ENCODE data around the gene VEGFB.

The VEGFB gene

DNA sequence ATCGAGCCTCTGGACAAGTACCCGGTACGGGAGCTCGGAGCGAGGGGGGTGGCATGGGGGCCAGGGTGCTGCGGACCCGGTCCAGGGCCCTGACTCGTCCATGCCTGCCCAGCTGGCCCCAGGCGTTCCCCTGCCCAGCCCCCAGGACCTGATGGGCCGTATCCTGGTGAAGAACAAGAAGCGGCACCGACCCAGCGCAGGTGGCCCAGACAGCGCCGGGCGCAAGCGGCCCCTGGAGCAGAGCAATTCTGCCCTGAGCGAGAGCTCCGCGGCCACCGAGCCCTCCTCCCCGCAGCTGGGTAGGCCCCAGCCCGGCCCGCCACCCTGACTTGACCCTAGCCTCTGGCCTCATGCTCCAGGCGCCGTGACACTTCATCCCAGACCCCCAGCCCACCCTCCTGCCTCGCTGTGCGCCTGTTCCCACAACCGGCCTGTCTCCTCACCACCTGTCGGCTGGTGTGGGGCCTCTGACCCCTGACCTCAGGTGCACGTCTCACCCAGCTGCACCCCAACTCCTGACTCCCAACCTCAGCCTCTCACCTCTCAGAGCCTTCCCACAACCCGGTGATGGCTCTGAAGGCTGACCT is 24.7 kb downstream of the VEGFB start:
- Histone ChIP-seq H3K9me3 (ENCODE audit: control insufficient read depth in 5 of 5, low read length in 5 of 5) (no peaks in the 10 kb centered on the region), H3K27me3 (ENCODE audit: control insufficient read depth in 5 of 5, insufficient read depth in 4 of 5, low read length in 5 of 5) (no peaks in the 10 kb centered on the region), H3K4me3 (ENCODE audit: low read depth in 1 of 5, low read length in 5 of 5) (no peak overlapping the region), H3K36me3 (ENCODE audit: control insufficient read depth in 5 of 5, insufficient read depth in 5 of 5, low read length in 5 of 5) (peaks cover 0 to 92% (median 80%) of the 10 kb centered on the region in 5 donors), H3K27ac (ENCODE audit: low read depth, low read length) (no peak overlapping the region), H3K9ac (ENCODE audit: low read length in 5 of 5) (no peak overlapping the region), H3K4me1 (ENCODE audit: control insufficient read depth in 5 of 5, insufficient read depth in 5 of 5, low read length in 5 of 5) (peaks cover 0 to 2% (median 0%) of the 10 kb centered on the region in 5 donors)

DNA sequence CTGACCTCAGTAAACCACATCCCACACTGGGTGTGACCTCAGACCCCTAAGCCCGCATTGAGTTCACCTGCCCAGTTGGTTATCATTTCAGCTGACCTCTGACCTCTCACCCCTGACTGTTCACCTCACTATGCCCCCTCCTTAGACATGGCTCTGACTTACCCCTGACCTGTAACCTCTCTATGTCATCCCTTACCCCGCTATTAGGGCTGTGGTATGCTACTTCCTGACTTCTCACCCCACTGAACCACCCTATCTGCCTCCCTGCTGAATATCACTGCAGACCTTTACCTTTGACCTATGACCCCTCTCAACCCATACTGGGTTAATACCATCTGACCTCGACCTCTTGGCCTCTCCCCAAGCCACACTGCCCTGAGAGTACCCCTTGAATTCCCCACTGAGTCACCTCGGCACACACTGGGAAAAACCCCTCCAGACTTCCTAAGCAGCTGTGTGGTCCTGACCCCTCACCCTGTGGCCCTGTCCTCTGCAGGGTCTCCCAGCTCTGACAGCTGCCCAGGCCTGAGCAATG is 25.2 kb downstream of the VEGFB start:
- H3K27ac ChIP-seq (ENCODE audit: low read depth, low read length) = no peak overlapping the region
- H3K4me1 ChIP-seq (ENCODE audit: control insufficient read depth in 5 of 5, insufficient read depth in 5 of 5, low read length in 5 of 5) = no peaks in the 10 kb centered on the region
- no peak overlapping the region for H3K9ac ChIP-seq (ENCODE audit: low read length in 5 of 5)
- no peaks in the 10 kb centered on the region for H3K9me3 ChIP-seq (ENCODE audit: control insufficient read depth in 5 of 5, low read length in 5 of 5)
- no peak overlapping the region for H3K4me3 ChIP-seq (ENCODE audit: low read depth in 1 of 5, low read length in 5 of 5)
- H3K27me3 ChIP-seq (ENCODE audit: control insufficient read depth in 5 of 5, insufficient read depth in 4 of 5, low read length in 5 of 5) = no peaks in the 10 kb centered on the region
- peaks cover 0 to 92% (median 83%) of the 10 kb centered on the region in 5 donors for H3K36me3 ChIP-seq (ENCODE audit: control insufficient read depth in 5 of 5, insufficient read depth in 5 of 5, low read length in 5 of 5)

DNA sequence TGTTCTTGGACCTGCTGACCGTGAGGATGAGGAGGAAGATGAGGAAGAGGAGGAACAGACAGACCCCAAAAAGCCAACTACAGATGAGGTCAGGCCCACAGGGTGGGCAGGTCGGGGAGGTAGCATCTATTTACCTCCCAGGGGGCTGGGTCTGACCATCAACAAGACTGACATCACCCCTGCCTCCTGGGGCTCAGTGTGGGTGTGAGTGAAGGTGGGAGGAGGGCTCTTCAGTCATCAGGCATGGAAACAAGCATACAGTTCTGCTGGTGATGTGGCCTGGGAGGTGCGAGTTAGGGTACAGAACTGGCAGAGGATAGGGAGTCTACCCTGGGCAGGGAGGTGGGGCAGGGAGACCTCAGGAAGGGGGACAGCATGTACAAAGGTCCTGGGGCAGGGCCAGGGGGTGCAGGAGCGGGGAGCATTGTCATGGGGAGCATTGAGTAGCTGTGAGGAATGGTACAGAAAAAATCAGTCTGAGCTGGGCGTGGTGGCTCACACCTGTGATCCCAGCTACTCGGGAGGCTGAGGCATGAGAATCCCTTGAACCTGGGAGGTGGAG is 25.8 kb downstream of the VEGFB start:
- H3K36me3 ChIP-seq (ENCODE audit: control insufficient read depth in 5 of 5, insufficient read depth in 5 of 5, low read length in 5 of 5) = peaks cover 0 to 90% (median 79%) of the 10 kb centered on the region in 5 donors
- no peak overlapping the region for H3K9ac ChIP-seq (ENCODE audit: low read length in 5 of 5)
- H3K4me3 ChIP-seq (ENCODE audit: low read depth in 1 of 5, low read length in 5 of 5) = no peak overlapping the region
- H3K9me3 ChIP-seq (ENCODE audit: control insufficient read depth in 5 of 5, low read length in 5 of 5) = no peaks in the 10 kb centered on the region
- no peak overlapping the region for H3K27ac ChIP-seq (ENCODE audit: low read depth, low read length)
- H3K27me3 ChIP-seq (ENCODE audit: control insufficient read depth in 5 of 5, insufficient read depth in 4 of 5, low read length in 5 of 5) = no peaks in the 10 kb centered on the region
- H3K4me1 ChIP-seq (ENCODE audit: control insufficient read depth in 5 of 5, insufficient read depth in 5 of 5, low read length in 5 of 5) = no peaks in the 10 kb centered on the region

DNA sequence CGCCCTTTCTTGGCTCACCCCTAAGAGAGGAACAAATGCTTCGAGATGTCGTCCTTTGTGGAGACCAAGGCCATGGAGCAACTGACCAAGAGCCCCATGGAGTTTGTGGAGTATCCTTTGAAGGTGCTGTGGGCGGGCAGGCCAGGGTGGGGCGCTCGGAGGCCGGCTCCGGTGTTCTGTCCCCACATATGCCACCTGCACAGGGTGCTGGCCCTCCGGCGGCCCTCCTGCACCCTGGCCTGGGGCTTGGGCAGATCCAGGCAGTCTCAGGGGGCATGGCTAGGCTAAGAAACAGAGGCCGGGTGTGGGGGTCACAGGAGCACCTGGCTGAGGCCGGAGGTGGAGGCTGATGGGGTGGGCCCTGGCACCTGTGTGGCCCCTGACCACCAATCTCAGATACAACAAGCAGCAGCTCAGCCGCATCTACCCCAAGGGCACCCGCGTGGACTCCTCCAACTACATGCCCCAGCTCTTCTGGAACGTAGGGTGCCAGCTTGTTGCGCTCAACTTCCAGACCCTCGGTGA is 27.2 kb downstream of the VEGFB start:
- Histone ChIP-seq H3K9me3 (ENCODE audit: control insufficient read depth in 5 of 5, low read length in 5 of 5) (no peaks in the 10 kb centered on the region), H3K9ac (ENCODE audit: low read length in 5 of 5) (no peak overlapping the region), H3K36me3 (ENCODE audit: control insufficient read depth in 5 of 5, insufficient read depth in 5 of 5, low read length in 5 of 5) (peaks cover 0 to 91% (median 80%) of the 10 kb centered on the region in 5 donors), H3K27ac (ENCODE audit: low read depth, low read length) (no peak overlapping the region), H3K27me3 (ENCODE audit: control insufficient read depth in 5 of 5, insufficient read depth in 4 of 5, low read length in 5 of 5) (no peaks in the 10 kb centered on the region), H3K4me1 (ENCODE audit: control insufficient read depth in 5 of 5, insufficient read depth in 5 of 5, low read length in 5 of 5) (peaks cover 0 to 2% (median 0%) of the 10 kb centered on the region in 5 donors), H3K4me3 (ENCODE audit: low read depth in 1 of 5, low read length in 5 of 5) (no peak overlapping the region)

DNA sequence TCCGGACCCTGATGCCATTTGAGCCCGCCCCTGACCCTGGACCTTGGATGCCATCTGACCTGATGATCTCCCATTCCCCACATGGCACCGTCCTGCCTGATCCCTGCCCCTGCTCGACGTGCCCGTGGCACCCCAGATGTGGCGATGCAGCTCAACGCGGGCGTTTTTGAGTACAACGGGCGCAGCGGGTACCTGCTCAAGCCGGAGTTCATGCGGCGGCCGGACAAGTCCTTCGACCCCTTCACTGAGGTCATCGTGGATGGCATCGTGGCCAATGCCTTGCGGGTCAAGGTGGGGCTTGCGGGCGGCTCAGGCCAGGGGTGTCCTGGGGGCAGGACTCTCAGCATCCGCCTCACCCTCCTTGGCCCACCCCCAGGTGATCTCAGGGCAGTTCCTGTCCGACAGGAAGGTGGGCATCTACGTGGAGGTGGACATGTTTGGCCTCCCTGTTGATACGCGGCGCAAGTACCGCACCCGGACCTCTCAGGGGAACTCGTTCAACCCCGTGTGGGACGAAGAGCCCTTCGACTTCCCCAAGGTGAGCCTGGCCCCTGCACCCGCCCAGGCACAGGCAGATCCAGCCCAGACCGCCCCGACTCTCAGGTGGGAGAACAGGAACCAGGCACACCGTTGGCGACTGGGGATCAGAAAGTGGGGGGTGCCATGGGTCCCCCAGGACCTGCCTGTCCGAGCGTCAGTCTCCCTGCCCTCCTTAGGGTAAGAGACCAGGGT is 28.1 kb downstream of the VEGFB start:
- H3K36me3 ChIP-seq (ENCODE audit: control insufficient read depth in 5 of 5, insufficient read depth in 5 of 5, low read length in 5 of 5) = peaks cover 0 to 85% (median 78%) of the 10 kb centered on the region in 5 donors
- no peaks in the 10 kb centered on the region for H3K27me3 ChIP-seq (ENCODE audit: control insufficient read depth in 5 of 5, insufficient read depth in 4 of 5, low read length in 5 of 5)
- no peak overlapping the region for H3K27ac ChIP-seq (ENCODE audit: low read depth, low read length)
- no peak overlapping the region for H3K9ac ChIP-seq (ENCODE audit: low read length in 5 of 5)
- no peak overlapping the region for H3K4me3 ChIP-seq (ENCODE audit: low read depth in 1 of 5, low read length in 5 of 5)
- no peaks in the 10 kb centered on the region for H3K9me3 ChIP-seq (ENCODE audit: control insufficient read depth in 5 of 5, low read length in 5 of 5)
- peaks cover 0 to 8% (median 5%) of the 10 kb centered on the region in 5 donors for H3K4me1 ChIP-seq (ENCODE audit: control insufficient read depth in 5 of 5, insufficient read depth in 5 of 5, low read length in 5 of 5)

DNA sequence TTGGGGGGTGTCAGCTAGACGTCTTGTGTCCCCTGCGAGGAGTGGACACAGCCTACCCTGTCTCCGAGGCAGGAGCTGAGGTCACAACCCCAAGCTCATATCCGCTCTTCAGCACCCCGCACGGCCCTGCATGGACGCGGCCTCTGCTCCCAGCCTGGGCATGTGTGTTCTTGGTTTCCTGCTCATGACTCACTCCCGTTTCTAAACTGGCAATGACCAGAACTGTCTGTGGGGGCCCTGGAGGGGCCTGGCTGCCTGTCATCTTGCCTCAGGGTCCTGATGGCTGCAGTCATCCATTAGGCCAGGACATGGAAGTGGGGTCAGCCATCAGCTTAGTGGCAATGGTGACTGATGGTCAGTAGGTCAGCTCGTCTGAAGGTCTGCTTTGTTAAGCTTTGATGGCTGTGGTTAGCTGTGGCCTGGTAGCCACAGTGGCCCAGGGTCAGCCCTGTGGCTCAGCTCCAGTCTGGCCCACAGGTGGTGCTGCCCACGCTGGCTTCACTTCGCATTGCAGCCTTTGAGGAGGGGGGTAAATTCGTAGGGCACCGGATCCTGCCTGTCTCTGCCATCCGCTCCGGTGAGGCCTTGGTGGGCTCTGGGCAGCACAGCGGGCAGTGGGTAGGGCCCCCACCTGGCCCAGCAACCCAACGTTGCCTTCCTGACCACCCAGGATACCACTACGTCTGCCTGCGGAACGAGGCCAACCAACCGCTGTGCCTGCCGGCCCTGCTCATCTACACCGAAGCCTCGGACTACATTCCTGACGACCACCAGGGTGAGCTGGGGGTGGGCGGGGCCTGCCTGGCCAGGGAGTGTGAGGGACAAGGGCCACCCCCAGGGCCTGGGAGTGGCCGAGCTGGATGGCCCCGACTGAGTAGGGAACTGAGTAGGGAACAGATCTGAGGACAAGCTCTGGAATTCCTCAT is 28.9 kb downstream of the VEGFB start:
- Histone ChIP-seq H3K9me3 (ENCODE audit: control insufficient read depth in 5 of 5, low read length in 5 of 5) (no peaks in the 10 kb centered on the region), H3K27me3 (ENCODE audit: control insufficient read depth in 5 of 5, insufficient read depth in 4 of 5, low read length in 5 of 5) (no peaks in the 10 kb centered on the region), H3K9ac (ENCODE audit: low read length in 5 of 5) (no peak overlapping the region), H3K36me3 (ENCODE audit: control insufficient read depth in 5 of 5, insufficient read depth in 5 of 5, low read length in 5 of 5) (peaks cover 0 to 78% (median 73%) of the 10 kb centered on the region in 5 donors), H3K27ac (ENCODE audit: low read depth, low read length) (no peak overlapping the region), H3K4me1 (ENCODE audit: control insufficient read depth in 5 of 5, insufficient read depth in 5 of 5, low read length in 5 of 5) (peaks cover 3 to 17% (median 13%) of the 10 kb centered on the region in 5 donors), H3K4me3 (ENCODE audit: low read depth in 1 of 5, low read length in 5 of 5) (no peak overlapping the region)

DNA sequence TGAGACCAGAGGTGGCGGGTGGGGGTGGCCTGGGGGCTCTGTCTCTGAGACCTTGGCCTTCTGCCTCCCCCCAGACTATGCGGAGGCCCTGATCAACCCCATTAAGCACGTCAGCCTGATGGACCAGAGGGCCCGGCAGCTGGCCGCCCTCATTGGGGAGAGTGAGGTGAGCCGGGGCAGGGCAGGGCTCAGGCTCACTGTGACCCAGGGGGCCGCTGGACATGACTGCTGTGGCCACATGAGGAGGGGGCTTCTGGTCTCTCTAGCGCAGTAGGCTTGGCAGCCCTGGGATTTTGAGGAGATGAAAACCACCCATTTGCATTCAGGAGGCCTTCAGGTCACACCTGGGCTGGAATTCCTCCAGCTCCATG is 29.5 kb downstream of the VEGFB start:
- no peaks in the 10 kb centered on the region for H3K27me3 ChIP-seq (ENCODE audit: control insufficient read depth in 5 of 5, insufficient read depth in 4 of 5, low read length in 5 of 5)
- peaks cover 0 to 72% (median 67%) of the 10 kb centered on the region in 5 donors for H3K36me3 ChIP-seq (ENCODE audit: control insufficient read depth in 5 of 5, insufficient read depth in 5 of 5, low read length in 5 of 5)
- peaks cover 9 to 23% (median 20%) of the 10 kb centered on the region in 5 donors for H3K4me1 ChIP-seq (ENCODE audit: control insufficient read depth in 5 of 5, insufficient read depth in 5 of 5, low read length in 5 of 5)
- H3K9me3 ChIP-seq (ENCODE audit: control insufficient read depth in 5 of 5, low read length in 5 of 5) = no peaks in the 10 kb centered on the region
- H3K27ac ChIP-seq (ENCODE audit: low read depth, low read length) = no peak overlapping the region
- no peak overlapping the region for H3K4me3 ChIP-seq (ENCODE audit: low read depth in 1 of 5, low read length in 5 of 5)
- H3K9ac ChIP-seq (ENCODE audit: low read length in 5 of 5) = no peak overlapping the region

DNA sequence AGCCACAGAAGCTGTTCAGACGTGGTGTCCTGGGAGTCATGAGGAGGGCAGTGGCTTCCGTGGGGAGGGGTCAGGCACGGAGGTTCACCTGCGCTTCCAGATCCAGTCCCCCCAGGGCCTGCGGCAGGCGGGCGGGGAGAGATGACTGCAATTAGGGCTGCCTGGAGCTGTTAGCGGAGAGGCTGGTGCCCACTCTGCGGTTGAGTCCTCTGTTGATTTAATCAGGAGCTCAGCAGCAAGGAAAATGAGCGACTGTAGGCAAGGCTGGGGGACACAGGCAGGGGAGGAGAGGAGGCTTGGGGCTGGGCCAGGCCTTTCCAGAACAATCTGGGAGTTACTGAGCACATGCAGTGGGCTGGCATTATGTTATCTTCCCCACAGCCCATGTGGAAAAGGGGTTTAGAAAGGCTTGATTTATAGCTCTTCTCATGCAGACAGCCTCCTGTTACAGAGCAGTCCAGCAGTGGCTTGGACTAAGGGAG is 30.0 kb downstream of the VEGFB start:
- Histone ChIP-seq H3K36me3 (ENCODE audit: control insufficient read depth in 5 of 5, insufficient read depth in 5 of 5, low read length in 5 of 5) (peaks cover 0 to 67% (median 62%) of the 10 kb centered on the region in 5 donors), H3K4me1 (ENCODE audit: control insufficient read depth in 5 of 5, insufficient read depth in 5 of 5, low read length in 5 of 5) (peaks cover 10 to 28% (median 23%) of the 10 kb centered on the region in 5 donors), H3K9ac (ENCODE audit: low read length in 5 of 5) (no peak overlapping the region), H3K9me3 (ENCODE audit: control insufficient read depth in 5 of 5, low read length in 5 of 5) (no peaks in the 10 kb centered on the region), H3K27me3 (ENCODE audit: control insufficient read depth in 5 of 5, insufficient read depth in 4 of 5, low read length in 5 of 5) (no peaks in the 10 kb centered on the region), H3K27ac (ENCODE audit: low read depth, low read length) (no peak overlapping the region), H3K4me3 (ENCODE audit: low read depth in 1 of 5, low read length in 5 of 5) (no peak overlapping the region)

Measured in subcutaneous abdominal adipose tissue (tissue), 5 donors.